Stomach (tissue), 4 donors: Measurements from ENCODE around the gene NOMO2.
"Not testable (repeated sequence)": the region's sequence is repeated elsewhere in the genome, so short reads cannot be mapped to it uniquely, and the experiment has no call there.

Source experiments
- CTCF ChIP-seq, 7 experiments: fragments of 450-650 bp in 4 of 7; fragments of 200-600 bp in 3 of 7; sonication (generic) in 3 of 7; IDR thresholded peaks; one replicate each; pipeline ENCODE4 v1.5.1; 2016 to 2019; ENCODE audit warnings: antibody characterized with exemption in 7 of 7, control low read depth in 2 of 7, mild to moderate bottlenecking in 1 of 7
- POLR2A ChIP-seq, 4 donors: fragments of 450-650 bp; IDR thresholded peaks; one replicate each; pipeline ENCODE4 v1.6.1; 2016; ENCODE audit warnings: antibody characterized with exemption in 4 of 4, control low read depth in 2 of 4, mild to moderate bottlenecking in 1 of 4, moderate library complexity in 1 of 4
- POLR2AphosphoS5 ChIP-seq, 3 donors: sonication (generic); formaldehyde crosslinking; IDR thresholded peaks; one replicate each; pipeline ENCODE4 v1.6.1; 2016; ENCODE audit warnings: antibody characterized with exemption in 3 of 3

GRCh38 chr16:18526547-18526946 lies 35.4 kb downstream of the NOMO2 start:
- not testable (repeated sequence) for TF ChIP-seq CTCF, POLR2AphosphoS5, POLR2A (IDR thresholded peaks at IDR 0.05)
